ENCODE results near the gene SLC8B1.

The SLC8B1 gene

GRCh38 chr12:113295886-113296556, 38.9 kb downstream of the SLC8B1 start:
- DNase-seq (ENCODE audit: low read depth in 3 of 3) = no peak

- no peak for DNase-seq (ENCODE audit: low read depth in 3 of 3)
These were observed 41.8 kb downstream of the SLC8B1 start for GRCh38 chr12:113293100-113293499.

- DNase-seq (ENCODE audit: low read depth in 3 of 3) = no peak
These were observed 42.4 kb downstream of the SLC8B1 start for GRCh38 chr12:113292547-113292946.

GRCh38 chr12:113292091-113292490, 42.8 kb downstream of the SLC8B1 start:
- DNase-seq (ENCODE audit: low read depth in 3 of 3) = no peak

GRCh38 chr12:113291586-113291985, 43.3 kb downstream of the SLC8B1 start:
- DNase-seq (ENCODE audit: low read depth in 3 of 3) = no peak

GRCh38 chr12:113290506-113290905, 44.4 kb downstream of the SLC8B1 start:
- no peak for DNase-seq (ENCODE audit: low read depth in 3 of 3)

GRCh38 chr12:113289361-113289760, 45.5 kb downstream of the SLC8B1 start:
- no peak for DNase-seq (ENCODE audit: low read depth in 3 of 3)

GRCh38 chr12:113287899-113288282, 47.0 kb downstream of the SLC8B1 start:
- no peak for DNase-seq (ENCODE audit: low read depth in 3 of 3)

- no peak for DNase-seq (ENCODE audit: low read depth in 3 of 3)
These were observed 47.6 kb downstream of the SLC8B1 start for GRCh38 chr12:113287146-113287898.

GRCh38 chr12:113286712-113287111, 48.2 kb downstream of the SLC8B1 start:
- DNase-seq (ENCODE audit: low read depth in 3 of 3) = no peak

GRCh38 chr12:113285679-113286610, 49.0 kb downstream of the SLC8B1 start:
- no peak for DNase-seq (ENCODE audit: low read depth in 3 of 3)

- DNase-seq (ENCODE audit: low read depth in 3 of 3) = no peak
These were observed 50.2 kb downstream of the SLC8B1 start for GRCh38 chr12:113284751-113285150.

GRCh38 chr12:113278633-113279032, 56.3 kb downstream of the SLC8B1 start:
- DNase-seq (ENCODE audit: low read depth in 3 of 3) = no peak

- DNase-seq (ENCODE audit: low read depth in 3 of 3) = no peak
These were observed 56.8 kb downstream of the SLC8B1 start for GRCh38 chr12:113278141-113278540.

- DNase-seq (ENCODE audit: low read depth in 3 of 3) = no peak
These were observed 57.4 kb downstream of the SLC8B1 start for GRCh38 chr12:113277511-113277910.

- no peak for DNase-seq (ENCODE audit: low read depth in 3 of 3)
These were observed 57.9 kb downstream of the SLC8B1 start for GRCh38 chr12:113276946-113277500.

GRCh38 chr12:113276306-113276705, 58.6 kb downstream of the SLC8B1 start:
- no peak for DNase-seq (ENCODE audit: low read depth in 3 of 3)

GRCh38 chr12:113274848-113275247, 60.1 kb downstream of the SLC8B1 start:
- no peak for DNase-seq (ENCODE audit: low read depth in 3 of 3)

GRCh38 chr12:113273053-113273725, 61.7 kb downstream of the SLC8B1 start:
- DNase-seq (ENCODE audit: low read depth in 3 of 3) = no peak

- DNase-seq (ENCODE audit: low read depth in 3 of 3) = no peak
These were observed 62.9 kb downstream of the SLC8B1 start for GRCh38 chr12:113271853-113272561.

GRCh38 chr12:113271466-113271852, 63.5 kb downstream of the SLC8B1 start:
- DNase-seq (ENCODE audit: low read depth in 3 of 3) = no peak
